ENCODE measurements around the gene PDZD2.

PDZD2 gene

DNA sequence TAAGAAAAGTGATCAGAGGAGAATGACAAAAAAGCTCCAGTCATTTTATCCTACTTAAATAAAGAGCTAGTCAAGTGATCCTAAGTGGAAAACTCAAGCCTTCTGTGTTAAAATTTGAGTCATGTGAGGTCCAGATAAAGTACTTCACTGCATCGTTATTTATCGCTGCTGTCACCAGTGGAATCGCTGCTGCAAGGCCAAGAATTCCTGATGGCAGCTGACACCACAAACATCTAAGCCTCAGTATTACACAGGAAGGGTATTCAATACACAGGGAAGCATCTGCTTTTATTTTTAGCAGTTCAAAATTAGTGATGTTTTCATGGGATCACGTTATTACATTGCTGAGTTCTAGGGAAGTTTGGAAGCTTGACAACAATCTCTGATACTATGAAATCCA lies 344.9 kb downstream of the PDZD2 start:
- no peak for DNase-seq (ENCODE audit: low spot score)
- no peak for TF ChIP-seq CTCF (IDR thresholded peaks at IDR 0.05; ENCODE audit: extremely low read depth, missing control alignments)

- no peak for DNase-seq (ENCODE audit: low spot score)
- no peak for TF ChIP-seq CTCF (IDR thresholded peaks at IDR 0.05; ENCODE audit: extremely low read depth, missing control alignments)
Measured at GRCh38 chr5:31984691-31985090, 345.8 kb downstream of the PDZD2 start.

DNA sequence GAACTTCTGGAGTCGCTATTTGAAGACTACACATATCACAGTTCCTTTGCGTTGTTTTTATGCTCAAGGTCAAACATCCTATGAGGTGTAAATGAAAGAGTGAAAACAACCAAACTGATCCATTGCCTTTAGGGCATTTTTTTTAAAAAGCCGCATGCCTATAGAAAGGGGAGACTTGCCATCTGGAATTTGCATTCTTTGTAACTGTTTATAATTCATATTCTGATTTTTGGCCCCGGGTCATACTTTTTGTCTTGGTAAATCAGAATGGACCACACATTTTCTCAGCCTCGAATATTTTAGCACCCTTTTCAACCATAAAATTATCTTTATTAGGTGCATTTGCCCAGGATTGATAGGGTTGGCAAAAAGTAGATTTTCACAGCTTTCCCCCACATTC lies 347.2 kb downstream of the PDZD2 start:
- TF ChIP-seq CTCF (IDR thresholded peaks at IDR 0.05; ENCODE audit: extremely low read depth, missing control alignments): no peak

DNA sequence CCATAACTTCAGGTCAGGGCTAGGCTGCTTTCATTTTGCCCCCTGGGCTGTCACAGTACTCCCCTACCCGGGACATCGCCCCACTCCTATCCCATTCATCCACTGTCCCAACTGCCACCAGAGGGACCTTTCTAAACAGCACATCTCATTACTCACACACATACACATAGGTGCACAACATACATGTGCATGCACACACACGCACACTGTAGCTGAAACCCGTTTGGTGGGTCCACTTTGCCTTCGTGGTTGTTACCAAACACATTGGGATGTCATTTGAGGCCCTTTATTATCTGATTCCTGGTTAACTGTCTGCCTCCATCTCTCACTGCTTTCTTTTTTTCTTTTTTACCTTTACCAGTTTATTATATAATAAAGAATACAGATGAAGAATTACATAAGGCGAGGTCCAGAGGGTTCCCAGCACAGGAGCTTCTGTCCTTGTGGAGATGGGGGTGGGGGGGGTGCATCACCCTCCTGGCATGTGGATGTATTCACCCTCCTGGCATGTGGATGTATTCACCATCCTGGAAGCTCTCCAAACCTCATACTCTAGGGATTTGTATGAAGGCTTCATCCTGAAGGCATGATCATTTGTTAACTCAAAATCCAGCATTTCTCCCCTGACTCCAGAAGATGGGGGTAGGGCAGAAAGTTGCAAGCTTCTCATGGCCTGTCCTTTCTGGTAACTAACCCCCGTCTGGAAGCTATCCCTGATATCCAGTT lies 349.2 kb downstream of the PDZD2 start:
- no peak for DNase-seq (ENCODE audit: low spot score)
- no peak for TF ChIP-seq CTCF (IDR thresholded peaks at IDR 0.05; ENCODE audit: extremely low read depth, missing control alignments)

More for the DNA sequence above, 347.2 kb downstream of the PDZD2 start:
- no peak for DNase-seq (ENCODE audit: low spot score)

- no peak for TF ChIP-seq CTCF (IDR thresholded peaks at IDR 0.05; ENCODE audit: extremely low read depth, missing control alignments)
- DNase-seq (ENCODE audit: low spot score): no peak
Measured at GRCh38 chr5:31990081-31990650, 351.2 kb downstream of the PDZD2 start.

DNA sequence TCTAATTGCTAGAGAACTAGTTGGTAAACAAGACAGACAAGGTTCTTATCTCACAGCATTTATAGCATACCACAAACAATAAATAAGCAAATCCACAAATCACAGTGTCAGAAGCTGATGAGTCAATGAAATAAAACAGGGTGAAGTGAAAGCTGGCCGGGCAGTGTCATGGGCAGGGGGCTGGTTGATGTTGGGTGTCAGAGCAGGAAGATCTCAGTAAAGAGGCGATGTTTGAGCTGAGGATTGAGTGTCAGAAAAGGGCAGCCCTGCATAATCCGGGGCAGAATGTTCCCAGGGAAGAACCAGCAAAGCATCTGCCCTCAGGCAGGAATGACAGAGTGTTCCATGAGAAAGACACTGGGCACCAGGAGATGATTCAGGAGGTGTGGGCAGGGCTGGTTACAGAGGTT lies 351.8 kb downstream of the PDZD2 start:
- DNase-seq (ENCODE audit: low spot score): no peak
- no peak for TF ChIP-seq CTCF (IDR thresholded peaks at IDR 0.05; ENCODE audit: extremely low read depth, missing control alignments)

- no peak for TF ChIP-seq CTCF (IDR thresholded peaks at IDR 0.05; ENCODE audit: extremely low read depth, missing control alignments)
- no peak for DNase-seq (ENCODE audit: low spot score)
Measured at GRCh38 chr5:31992377-31992776, 353.4 kb downstream of the PDZD2 start.
